Karpas-422 (cell line): ENCODE results near the gene PLCB1. TPM values are rescaled to one million over a fixed set of nuclear protein-coding genes. Genes with fewer than 3 reads are reported as not detected.

Experiments used
- DNase-seq: peaks from one replicate; pipeline ENCODE4 v3.0.0-alpha.2; 2015
- H2AFZ ChIP-seq: fragments of 200-600 bp; sonication (generic); 2 replicates; pipeline ENCODE4 v1.6.1; 2014; ENCODE audit warnings: antibody characterized with exemption, low read length, mixed read lengths
- H3K27ac ChIP-seq: fragments of 200-600 bp; sonication (generic); 2 replicates; pipeline ENCODE4 v1.5.1; 2014; ENCODE audit warnings: mild to moderate bottlenecking, low read length, moderate library complexity
- H3K27me3 ChIP-seq: fragments of 200-600 bp; sonication (generic); 2 replicates; pipeline ENCODE4 v1.6.1; 2014; ENCODE audit warnings: low read length, mixed read lengths
- H3K36me3 ChIP-seq: fragments of 200-600 bp; sonication (generic); 2 replicates; pipeline ENCODE4 v1.6.1; 2014; ENCODE audit warnings: low read length, mixed read lengths; ENCODE audit not compliant: insufficient read depth
- H3K4me1 ChIP-seq: fragments of 200-600 bp; sonication (generic); 2 replicates; pipeline ENCODE4 v1.6.1; 2014; ENCODE audit warnings: mild to moderate bottlenecking, low read length, mixed read lengths
- H3K4me2 ChIP-seq: fragments of 200-600 bp; sonication (generic); 2 replicates; pipeline ENCODE4 v1.6.1; 2014; ENCODE audit warnings: low read length, low read depth, mild to moderate bottlenecking; ENCODE audit not compliant: poor library complexity, severe bottlenecking
- H3K4me3 ChIP-seq: fragments of 200-600 bp; sonication (generic); 2 replicates; pipeline ENCODE4 v1.5.1; 2014; ENCODE audit warnings: mild to moderate bottlenecking, antibody characterized with exemption, low read length, mixed read lengths
- H3K79me2 ChIP-seq: fragments of 200-600 bp; sonication (generic); 2 replicates; pipeline ENCODE4 v1.6.1; 2014; ENCODE audit warnings: mild to moderate bottlenecking, low read length, mixed read lengths
- H3K9ac ChIP-seq: fragments of 200-600 bp; sonication (generic); 2 replicates; pipeline ENCODE4 v1.6.0; 2014; ENCODE audit warnings: low read length
- H3K9me2 ChIP-seq: fragments of 200-600 bp; sonication (generic), shearing (Covaris generic); replicated peaks from 2 replicates; pipeline ENCODE4 v1.6.0; 2014; ENCODE audit warnings: mild to moderate bottlenecking, low read length, moderate library complexity; ENCODE audit not compliant: insufficient read depth
- H3K9me3 ChIP-seq: fragments of 300-700, 200-600 bp; sonication (generic); 2 replicates; pipeline ENCODE4 v1.6.1; 2014; ENCODE audit warnings: low read length, mixed read lengths
- H4K20me1 ChIP-seq: fragments of 200-600 bp; sonication (generic); 2 replicates; pipeline ENCODE4 v1.6.1; 2014; ENCODE audit warnings: mild to moderate bottlenecking, antibody characterized with exemption, low read length, low read depth; ENCODE audit not compliant: insufficient read depth
- total RNA-seq: library from RNA; depleted of rRNA; stranded (reverse); fragments of >200 nt; shearing (Covaris generic); gene quantifications from 2 replicates; pipeline ENCODE4 v1.2.3, GENCODE V29; 2014; ENCODE audit warnings: low replicate concordance

PLCB1 gene
- total RNA-seq, 1 experiment from 2014 or later = 0.82 TPM

DNA sequence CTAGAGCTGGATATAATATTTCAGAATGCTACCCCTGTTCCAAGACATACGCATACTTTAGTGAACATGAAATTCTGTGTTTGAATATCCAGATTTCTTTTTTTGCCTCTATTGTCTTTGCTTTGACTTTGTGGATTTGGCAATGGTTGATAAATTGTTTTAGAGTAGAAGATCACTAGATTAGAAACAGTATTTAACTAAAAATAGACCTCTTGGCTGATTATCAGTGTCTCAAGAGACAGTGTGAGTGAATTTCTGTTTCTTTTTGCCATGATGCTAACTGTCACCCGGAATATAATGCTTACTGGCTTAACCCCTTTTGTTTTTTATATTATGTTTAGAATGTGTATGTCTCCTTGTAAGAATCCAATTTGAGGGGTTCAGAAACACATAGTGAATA, 102.5 kb downstream of the PLCB1 start:
- H3K27ac ChIP-seq = no peak overlapping the region

DNA sequence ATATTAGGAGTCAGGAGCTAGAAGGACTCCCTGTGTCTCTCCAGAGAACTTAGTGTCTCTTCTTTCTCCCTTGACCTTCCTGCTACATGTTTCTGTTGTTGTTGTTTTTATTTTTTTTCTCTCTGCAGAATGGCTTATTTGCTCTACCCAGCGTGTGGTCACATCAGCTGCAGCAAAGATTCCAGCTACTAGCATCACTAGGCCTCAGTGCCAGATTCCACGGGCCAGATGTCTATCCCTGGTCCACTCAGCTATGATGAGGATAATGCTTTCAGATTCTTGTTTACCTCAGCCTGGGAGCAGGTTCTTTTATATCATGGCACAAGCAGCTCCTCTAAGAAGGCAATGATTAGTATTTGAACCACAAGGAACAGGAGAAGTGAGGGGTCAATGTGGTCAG, 110.0 kb downstream of the PLCB1 start:
- no peak for DNase-seq
- H4K20me1 ChIP-seq = no peaks in the 10 kb centered on the region
- no peaks in the 10 kb centered on the region for H3K9me2 ChIP-seq
- no peaks in the 10 kb centered on the region for H3K27me3 ChIP-seq
- H3K9ac ChIP-seq = no peak overlapping the region
- no peak overlapping the region for H3K4me3 ChIP-seq
- H3K4me2 ChIP-seq = no peak overlapping the region
- H2AFZ ChIP-seq = no peak overlapping the region
- no peak overlapping the region for H3K27ac ChIP-seq
- no peaks in the 10 kb centered on the region for H3K79me2 ChIP-seq
- no peaks in the 10 kb centered on the region for H3K4me1 ChIP-seq
- H3K36me3 ChIP-seq = no peaks in the 10 kb centered on the region
- H3K9me3 ChIP-seq = no peaks in the 10 kb centered on the region

More for the DNA sequence above, 102.5 kb downstream of the PLCB1 start:
- H3K9me2 ChIP-seq = no peaks in the 10 kb centered on the region
- H3K9ac ChIP-seq = no peak overlapping the region
- no peaks in the 10 kb centered on the region for H3K4me1 ChIP-seq
- H3K9me3 ChIP-seq = no peaks in the 10 kb centered on the region
- no peak for DNase-seq
- H3K79me2 ChIP-seq = no peaks in the 10 kb centered on the region
- H3K4me2 ChIP-seq = no peak overlapping the region
- H2AFZ ChIP-seq = no peak overlapping the region
- H3K36me3 ChIP-seq = no peaks in the 10 kb centered on the region
- no peaks in the 10 kb centered on the region for H3K27me3 ChIP-seq
- H3K4me3 ChIP-seq = no peak overlapping the region
- H4K20me1 ChIP-seq = no peaks in the 10 kb centered on the region

DNA sequence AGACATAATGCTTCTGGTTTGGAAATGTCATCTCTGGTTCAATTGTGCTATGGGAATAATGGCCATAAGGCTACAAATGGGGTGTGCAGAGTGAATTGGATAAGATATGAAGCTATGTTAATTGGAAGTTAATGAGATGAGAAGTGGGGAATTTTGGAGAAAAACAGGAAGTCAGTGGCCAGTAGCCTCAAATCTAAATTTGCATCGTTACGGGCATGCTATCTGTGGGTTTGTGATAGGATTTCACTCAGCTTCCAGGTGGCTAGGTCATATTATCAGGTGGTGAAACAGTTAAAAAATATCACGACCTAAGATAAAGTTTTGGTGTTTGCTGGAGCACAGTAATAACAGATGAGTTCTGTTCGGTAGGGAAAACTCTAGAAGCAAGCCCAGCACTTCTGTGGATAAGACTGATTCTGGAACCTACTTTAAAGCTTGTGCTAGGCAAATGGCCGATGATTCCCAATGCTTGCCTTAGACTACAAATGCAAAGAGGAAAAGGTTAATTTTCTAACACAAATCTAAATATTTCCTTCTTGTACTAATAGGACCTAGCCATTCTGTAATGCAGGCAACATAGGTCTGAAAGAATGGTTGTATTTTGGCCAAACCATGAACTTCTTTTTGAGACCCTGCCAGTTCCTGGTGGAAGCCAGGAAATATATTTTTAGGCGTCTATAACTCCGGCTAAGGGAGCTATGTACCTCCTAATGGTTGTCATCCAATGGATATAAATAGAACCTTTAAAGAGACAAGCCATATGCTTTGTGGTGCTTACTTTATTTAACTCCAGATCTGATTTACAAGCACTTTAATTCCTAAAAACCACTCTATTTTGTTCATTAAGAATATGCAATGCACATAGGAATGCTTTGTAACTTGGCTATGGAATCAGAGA, 111.0 kb downstream of the PLCB1 start:
- H3K9ac ChIP-seq = no peak overlapping the region
- no peaks in the 10 kb centered on the region for H3K4me1 ChIP-seq
- H3K4me2 ChIP-seq = no peak overlapping the region
- H4K20me1 ChIP-seq = no peaks in the 10 kb centered on the region
- H3K27ac ChIP-seq = no peak overlapping the region
- no peak overlapping the region for H2AFZ ChIP-seq
- H3K4me3 ChIP-seq = no peak overlapping the region
- H3K27me3 ChIP-seq = no peaks in the 10 kb centered on the region
- H3K36me3 ChIP-seq = no peaks in the 10 kb centered on the region
- no peak for DNase-seq
- H3K9me2 ChIP-seq = no peaks in the 10 kb centered on the region
- H3K79me2 ChIP-seq = no peaks in the 10 kb centered on the region
- no peaks in the 10 kb centered on the region for H3K9me3 ChIP-seq

DNA sequence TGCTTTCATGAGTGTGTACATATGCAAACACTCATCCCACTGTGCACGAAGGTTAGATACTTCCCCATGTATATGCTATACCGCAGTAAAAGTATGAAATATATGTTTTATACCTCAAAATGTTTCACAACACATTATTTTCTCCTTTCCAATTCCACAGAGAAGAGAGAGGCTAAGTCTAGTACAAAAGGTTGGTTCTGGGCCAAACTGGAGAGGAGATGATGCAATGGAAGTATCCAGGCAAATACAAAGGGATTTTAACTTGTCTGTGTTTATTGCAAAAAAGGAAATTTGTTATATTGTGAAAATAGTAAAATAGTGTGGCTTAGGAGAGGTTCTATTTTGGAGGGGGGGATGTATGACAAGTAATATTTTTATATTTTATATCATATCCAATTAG, 112.6 kb downstream of the PLCB1 start:
- no peaks in the 10 kb centered on the region for H3K27me3 ChIP-seq
- H3K27ac ChIP-seq = no peak overlapping the region
- H2AFZ ChIP-seq = no peak overlapping the region
- no peaks in the 10 kb centered on the region for H3K9me3 ChIP-seq
- DNase-seq = no peak
- H4K20me1 ChIP-seq = no peaks in the 10 kb centered on the region
- no peaks in the 10 kb centered on the region for H3K36me3 ChIP-seq
- no peak overlapping the region for H3K9ac ChIP-seq
- no peak overlapping the region for H3K4me3 ChIP-seq
- H3K4me1 ChIP-seq = no peaks in the 10 kb centered on the region
- no peak overlapping the region for H3K4me2 ChIP-seq
- no peaks in the 10 kb centered on the region for H3K79me2 ChIP-seq
- H3K9me2 ChIP-seq = no peaks in the 10 kb centered on the region

DNA sequence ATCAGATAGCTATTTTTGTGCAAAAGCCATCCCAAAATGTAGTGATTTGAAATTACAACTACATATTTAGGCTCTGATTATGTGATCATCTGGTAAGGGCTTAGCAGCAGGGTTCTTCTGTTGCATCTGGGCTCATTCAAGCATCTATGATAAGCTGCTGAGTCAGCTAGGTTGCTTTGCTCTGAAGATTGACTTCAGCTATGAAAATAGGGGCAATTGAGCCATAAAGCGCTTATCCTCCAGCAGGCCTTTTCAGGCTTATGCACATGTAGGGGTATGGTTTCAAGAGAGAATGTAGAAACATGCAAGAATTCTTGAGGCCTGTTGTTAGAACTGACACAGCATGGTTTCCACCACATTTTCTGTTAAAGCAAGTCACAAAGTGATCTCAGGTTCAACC, 114.1 kb downstream of the PLCB1 start:
- Histone ChIP-seq H3K36me3 (no peaks in the 10 kb centered on the region), H3K9me2 (no peaks in the 10 kb centered on the region), H3K4me2 (no peak overlapping the region), H3K27ac (no peak overlapping the region), H3K27me3 (no peaks in the 10 kb centered on the region), H3K9ac (no peak overlapping the region), H3K4me1 (no peaks in the 10 kb centered on the region), H4K20me1 (no peaks in the 10 kb centered on the region), H3K9me3 (no peaks in the 10 kb centered on the region), H3K79me2 (no peaks in the 10 kb centered on the region), H3K4me3 (no peak overlapping the region), H2AFZ (no peak overlapping the region)
- DNase-seq = no peak

DNA sequence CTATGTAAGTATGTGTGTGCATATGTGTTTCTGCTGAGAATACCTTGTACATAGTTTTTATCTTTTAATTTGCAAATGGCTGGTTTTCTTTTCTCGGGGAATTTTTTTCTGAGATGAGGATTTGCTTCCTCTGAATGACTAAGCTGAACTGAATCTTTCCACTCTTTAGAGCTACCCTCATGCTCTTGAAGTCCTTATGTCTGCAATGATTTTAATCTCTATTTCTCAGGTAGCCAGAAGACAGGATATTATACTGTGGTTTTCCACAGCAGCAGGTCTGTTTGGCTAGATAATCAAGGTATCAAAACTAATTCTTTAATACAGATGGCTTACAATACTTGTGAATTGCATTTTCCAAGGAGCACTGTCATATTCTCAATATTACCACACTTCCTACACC, 114.7 kb downstream of the PLCB1 start:
- Histone ChIP-seq H3K4me2 (no peak overlapping the region), H4K20me1 (no peaks in the 10 kb centered on the region), H2AFZ (no peak overlapping the region), H3K4me1 (no peaks in the 10 kb centered on the region), H3K79me2 (no peaks in the 10 kb centered on the region), H3K9ac (no peak overlapping the region), H3K9me3 (no peaks in the 10 kb centered on the region), H3K27me3 (no peaks in the 10 kb centered on the region), H3K9me2 (no peaks in the 10 kb centered on the region), H3K36me3 (no peaks in the 10 kb centered on the region), H3K4me3 (no peak overlapping the region), H3K27ac (no peak overlapping the region)
- DNase-seq = no peak

DNA sequence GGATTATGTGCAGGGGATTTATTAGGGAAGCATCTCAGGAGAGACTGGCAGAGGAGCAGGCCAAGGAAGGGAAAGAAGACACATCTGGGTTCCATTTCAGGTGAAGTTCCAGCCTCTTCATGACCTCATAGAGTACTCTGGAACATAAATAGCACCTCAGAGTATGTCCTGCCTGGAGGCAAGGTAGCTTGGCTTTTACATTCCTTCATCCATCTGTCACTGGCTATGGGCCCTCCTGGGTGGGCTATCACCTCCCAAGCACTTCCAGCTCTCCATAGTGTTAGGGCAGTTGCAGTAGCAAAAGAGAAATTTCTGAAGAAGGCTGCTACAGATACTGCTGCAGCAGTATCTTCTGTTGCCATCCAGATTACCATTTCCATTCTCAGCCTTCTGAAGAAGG, 116.0 kb downstream of the PLCB1 start:
- no peak for DNase-seq
- Histone ChIP-seq H3K9ac (no peak overlapping the region), H3K36me3 (no peaks in the 10 kb centered on the region), H2AFZ (no peak overlapping the region), H3K9me3 (no peaks in the 10 kb centered on the region), H4K20me1 (no peaks in the 10 kb centered on the region), H3K79me2 (no peaks in the 10 kb centered on the region), H3K27me3 (no peaks in the 10 kb centered on the region), H3K4me1 (peaks cover 3% of the 10 kb centered on the region; the same call in 1 of the 2 replicates), H3K4me3 (no peak overlapping the region), H3K27ac (no peak overlapping the region), H3K4me2 (no peak overlapping the region), H3K9me2 (no peaks in the 10 kb centered on the region)

DNA sequence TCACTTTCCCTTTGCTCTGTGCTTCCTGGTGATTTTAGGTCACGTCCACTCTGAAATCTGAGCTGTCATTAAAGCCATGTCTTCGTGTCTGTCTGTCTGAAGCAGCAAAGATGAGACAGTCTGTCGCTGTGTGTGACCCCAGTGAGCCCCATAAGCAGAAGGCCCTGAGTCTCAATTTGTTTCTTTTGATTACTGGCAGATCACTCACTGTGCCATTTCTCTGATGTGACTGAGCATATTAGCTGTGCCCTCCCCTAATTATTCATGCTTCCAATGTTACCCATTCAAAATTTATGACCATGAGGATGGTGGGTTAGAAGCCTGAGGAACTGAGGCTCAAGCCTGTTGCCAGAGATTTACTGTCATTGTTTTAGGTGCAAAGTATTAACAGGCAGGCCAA, 117.6 kb downstream of the PLCB1 start:
- Histone ChIP-seq H3K4me3 (no peak overlapping the region), H3K4me2 (no peak overlapping the region), H2AFZ (no peak overlapping the region), H3K4me1 (peaks cover 3% of the 10 kb centered on the region; the same call in 1 of the 2 replicates), H3K9me2 (no peaks in the 10 kb centered on the region), H4K20me1 (no peaks in the 10 kb centered on the region), H3K9me3 (no peaks in the 10 kb centered on the region), H3K36me3 (no peaks in the 10 kb centered on the region), H3K79me2 (no peaks in the 10 kb centered on the region), H3K27ac (no peak overlapping the region), H3K27me3 (no peaks in the 10 kb centered on the region), H3K9ac (no peak overlapping the region)
- no peak for DNase-seq
